A549 (cell line): ENCODE measurements around the gene DCBLD1. TPM values are rescaled to one million over a fixed set of nuclear protein-coding genes. Genes with fewer than 3 reads are reported as not detected.

Experiments used
- ATAC-seq, 2 experiments: fragments of 200-7000 bp in 1 of 2; fragments of >200 bp in 1 of 2; cut with Nextera tagmentation in 1 of 2; cut with Tn5 transposase in 1 of 2; 3 replicates each; pipeline versions ENCODE4 v1.8.0 to v1.9.1; 2018 to 2020; ENCODE audit warnings: mild to moderate bottlenecking in 1 of 2, moderate library complexity in 1 of 2
- CTCF ChIA-PET: fragments of 300-600 bp; sonication (Branson Sonifier 250); formaldehyde crosslinking; extraction: SDS; loops from one replicate; lab custom pipeline; 2021; ENCODE audit warnings: antibody characterized with exemption, inconsistent platforms; lab: Yijun Ruan, JAX
- POLR2A ChIA-PET: fragments of 350-600 bp; formaldehyde crosslinking; extraction: SDS; loops from one replicate; lab custom pipeline; 2021; ENCODE audit warnings: antibody characterized with exemption, inconsistent platforms; lab: Yijun Ruan, JAX
- DNase-seq, 2 experiments: peaks; one replicate each; pipeline versions ENCODE4 v3.0.0 to v3.0.0-alpha.2; 2011 to 2016; ENCODE audit warnings: low read depth in 1 of 2, low spot score in 1 of 2
- FAIRE-seq: peaks from 2 replicates; lab custom pipeline; 2011; peaks lifted over from hg19 to GRCh38; lab: Jason Lieb, UNC
- H3K27ac ChIP-seq, 2 experiments: fragments of >200 bp; sonication (Bioruptor Twin); formaldehyde crosslinking; 3 replicates each; pipeline ENCODE4 v1.5.1; 2016 to 2017
- H3K4me1 ChIP-seq: fragments of >200 bp; sonication (Bioruptor Twin); formaldehyde crosslinking; 3 replicates; pipeline ENCODE4 v1.6.1; 2016
- H3K4me2 ChIP-seq: fragments of >200 bp; sonication (Bioruptor Twin); formaldehyde crosslinking; 3 replicates; pipeline ENCODE4 v1.6.1; 2016
- H3K4me3 ChIP-seq: fragments of >200 bp; sonication (Bioruptor Twin); formaldehyde crosslinking; 3 replicates; pipeline ENCODE4 v1.5.1; 2016
- H3K9me3 ChIP-seq: fragments of >200 bp; sonication (Bioruptor Twin); formaldehyde crosslinking; 3 replicates; pipeline ENCODE4 v1.6.1; 2016
- ATOH8 ChIP-seq: fragments of 250-450 bp; sonication (Bioruptor Pico); IDR thresholded peaks from 2 replicates; pipeline ENCODE4 v1.5.0; 2020; ENCODE audit warnings: low read depth, mild to moderate bottlenecking, moderate library complexity
- BHLHE40 ChIP-seq: IDR thresholded peaks from 2 replicates; pipeline ENCODE4 v1.6.1; 2012; ENCODE audit warnings: low read depth, low read length, inconsistent platforms
- CEBPB ChIP-seq, 2 experiments: fragments of >200 bp in 1 of 2; sonication (Bioruptor Twin) in 1 of 2; formaldehyde crosslinking in 1 of 2; IDR thresholded peaks; 2 replicates each; pipeline ENCODE4 v1.6.1; 2012 to 2016
- CHD2 ChIP-seq: fragments of 150-350 bp; IDR thresholded peaks from 2 replicates; pipeline ENCODE4 v1.6.1; 2014; ENCODE audit warnings: low read length; ENCODE audit not compliant: partially characterized antibody
- CHD4 ChIP-seq: fragments of 200-600 bp; sonication (generic); IDR thresholded peaks from 2 replicates; pipeline ENCODE4 v1.6.1; 2016; ENCODE audit warnings: antibody characterized with exemption, mild to moderate bottlenecking, borderline replicate concordance
- CTCF ChIP-seq: fragments of >200 bp; sonication (Bioruptor Twin); formaldehyde crosslinking; IDR thresholded peaks from 3 replicates; pipeline ENCODE4 v1.5.1; 2016
- GATA3 ChIP-seq: IDR thresholded peaks from 2 replicates; pipeline ENCODE4 v1.6.1; 2012; ENCODE audit warnings: borderline replicate concordance
- HDAC2 ChIP-seq: fragments of 200-600 bp; sonication (generic); IDR thresholded peaks from 2 replicates; pipeline ENCODE4 v1.6.1; 2016
- HMGXB4 ChIP-seq: fragments of 250-450 bp; sonication (Bioruptor Pico); IDR thresholded peaks from 2 replicates; pipeline ENCODE4 v1.5.0; 2021; ENCODE audit warnings: mild to moderate bottlenecking, moderate library complexity, borderline replicate concordance
- NR3C1 ChIP-seq: fragments of >200 bp; sonication (Bioruptor Twin); formaldehyde crosslinking; IDR thresholded peaks from 3 replicates; pipeline ENCODE4 v1.6.1; 2017
- PBX3 ChIP-seq: IDR thresholded peaks from 2 replicates; pipeline ENCODE4 v1.6.1; 2012
- RAD21 ChIP-seq, 2 experiments: fragments of >200 bp in 1 of 2; sonication (Bioruptor Twin) in 1 of 2; formaldehyde crosslinking in 1 of 2; IDR thresholded peaks in 1 of 2; conservative IDR thresholded peaks in 1 of 2; 2 replicates in 1 of 2; 3 replicates in 1 of 2; pipeline ENCODE4 v1.6.1; 2012 to 2018; ENCODE audit warnings: inconsistent platforms in 1 of 2
- REST ChIP-seq: fragments of 200-600 bp; sonication (generic); IDR thresholded peaks from 2 replicates; pipeline ENCODE4 v1.6.1; 2016; ENCODE audit warnings: antibody characterized with exemption, mild to moderate bottlenecking, moderate library complexity
- RNF2 ChIP-seq: fragments of 200-600 bp; sonication (generic); IDR thresholded peaks from 2 replicates; pipeline ENCODE4 v1.6.1; 2016; ENCODE audit warnings: low read depth, mild to moderate bottlenecking, antibody characterized with exemption, moderate library complexity, borderline replicate concordance
- TFCP2L1 ChIP-seq: fragments of 250-450 bp; sonication (Bioruptor Pico); IDR thresholded peaks from 2 replicates; pipeline ENCODE4 v1.5.0; 2021; ENCODE audit warnings: mild to moderate bottlenecking
- WGBS: methylation state at CpG from one replicate; pipeline ENCODE4 v1.1.6; 2017; ENCODE audit errors: missing lambda C conversion rate; 5-methylcytosine and 5-hydroxymethylcytosine counted together
- polyA plus RNA-seq, 4 experiments: library from polyadenylated mRNA; depleted of rRNA in 3 of 4; stranded (reverse); fragments of >200 nt; fragmentation: RNase III in 1 of 4; extraction: RNeasy Plus Mini Kit Qiagen cat#74134 plus additional on column Dnase treatment in 1 of 4; gene quantifications; 2 replicates in 3 of 4; 3 replicates in 1 of 4; pipeline ENCODE4 v1.2.3, GENCODE V29; 2011 to 2017

DCBLD1 gene
- polyA plus RNA-seq, 2 of the 4 experiments (the other 2 are of a cell fraction), result 49.1 to 60.4 TPM

- no peak for TF ChIP-seq RNF2
Measured at GRCh38 chr6:117498159-117498558, 15.7 kb downstream of the DCBLD1 start (continued).

GRCh38 chr6:117501722-117502121, 19.2 kb downstream of the DCBLD1 start:
- peak overlapping the region; percentile 68 to 87 for H3K27ac ChIP-seq
- POLR2A ChIA-PET, result no interaction called here
- H3K4me3 ChIP-seq, result no peak overlapping the region
- H3K4me2 ChIP-seq, result peak overlapping the region; percentile 49
- no peaks in the 10 kb centered on the region for H3K9me3 ChIP-seq
- no peak for ATAC-seq
- 72% methylated on average over 2 of the region's 2 CpGs for WGBS
- CTCF ChIA-PET, result no interaction called here
- DNase-seq, result no peak
- TF ChIP-seq RNF2 (no peak), TFCP2L1 (CRISPR knock-in tag) (no peak), ATOH8 (CRISPR knock-in tag) (no peak), PBX3 (no peak), CTCF (no peak), REST (no peak), GATA3 (no peak), HMGXB4 (CRISPR knock-in tag) (no peak), CHD4 (no peak), CHD2 (no peak), RAD21 (conservative IDR thresholded peaks at IDR 0.05 in 1 of 2, IDR thresholded peaks at IDR 0.05 in 1 of 2) (no peak), NR3C1 (no peak), HDAC2 (no peak), BHLHE40 (no peak), CEBPB (IDR thresholded peaks at IDR 0.05) (no peak; a peak in 1 of 4 replicates)
- FAIRE-seq, result no peak
- H3K4me1 ChIP-seq, result peaks cover 96% of the 10 kb centered on the region
